Measurements from ENCODE around the gene PHC2.

GRCh38 chr1:33361532-33362235, 69.2 kb downstream of the PHC2 start:
- TF ChIP-seq ARNTL (CRISPR knock-in tag; IDR thresholded peaks at IDR 0.05; ENCODE audit: borderline replicate concordance, low read depth) (no peak), ESRRG (CRISPR knock-in tag; IDR thresholded peaks at IDR 0.05) (no peak), PATZ1 (CRISPR knock-in tag; IDR thresholded peaks at IDR 0.05; ENCODE audit: borderline replicate concordance) (no peak)
